Suppressor macrophage (primary cell): ENCODE results near the gene CA9.

ENCODE experiments used
- DNase-seq, 4 experiments: peaks; one replicate each; pipeline ENCODE4 v3.0.0-alpha.2; 2020 to 2022

CA9 gene

GRCh38 chr9:35651956-35652828 is 21.5 kb upstream of the CA9 start:
- peak; percentile 60 to 91 (median 76) for DNase-seq

GRCh38 chr9:35652829-35653209 is 20.9 kb upstream of the CA9 start:
- DNase-seq, result peak in 1 of 4 experiments; percentile 27

- DNase-seq, result peak in 1 of 4 experiments; percentile 2
Observed at GRCh38 chr9:35653611-35654010, 20.1 kb upstream of the CA9 start.

- DNase-seq, result no peak
Observed at GRCh38 chr9:35656348-35656747, 17.4 kb upstream of the CA9 start.

GRCh38 chr9:35656831-35657545 is 16.7 kb upstream of the CA9 start:
- peak in 2 of 4 experiments; percentile 31 to 35 for DNase-seq

- DNase-seq, result peak; percentile 99 to 100 (median 100)
Observed at GRCh38 chr9:35657546-35658136, 16.1 kb upstream of the CA9 start, which contains the start of gene RMRP. Gene RMRP, minus strand, starts transcription at chr9:35658019.

GRCh38 chr9:35658137-35658967 is 15.4 kb upstream of the CA9 start, which contains the start of gene CCDC107:
Gene CCDC107, plus strand, starts transcription at chr9:35658292. Its CDS starts 88 bp downstream, at chr9:35658380.
- peak; percentile 94 to 98 (median 96) for DNase-seq

GRCh38 chr9:35658968-35659220 is 14.8 kb upstream of the CA9 start:
- peak; percentile 50 to 58 (median 55) for DNase-seq

- no peak for DNase-seq
Observed at GRCh38 chr9:35659340-35659739, 14.4 kb upstream of the CA9 start.

GRCh38 chr9:35660966-35661415 is 12.7 kb upstream of the CA9 start:
- DNase-seq, result no peak

- DNase-seq, result no peak
Observed at GRCh38 chr9:35661756-35662350, 11.9 kb upstream of the CA9 start.

- no peak for DNase-seq
Observed at GRCh38 chr9:35662437-35662836, 11.3 kb upstream of the CA9 start.

GRCh38 chr9:35664531-35665470 is 8.9 kb upstream of the CA9 start, which contains the start of gene ARHGEF39:
Gene ARHGEF39, minus strand, starts transcription at chr9:35665195. Its CDS starts 26 bp downstream, at chr9:35665169.
- DNase-seq, result peak; percentile 85 to 93 (median 88)

- no peak for DNase-seq
Observed at GRCh38 chr9:35665471-35665818, 8.3 kb upstream of the CA9 start.

- no peak for DNase-seq
Observed at GRCh38 chr9:35666045-35666444, 7.7 kb upstream of the CA9 start.

- DNase-seq, result no peak
Observed at GRCh38 chr9:35666549-35666948, 7.2 kb upstream of the CA9 start.

- no peak for DNase-seq
Observed at GRCh38 chr9:35667939-35668338, 5.8 kb upstream of the CA9 start.

- DNase-seq, result no peak
Observed at GRCh38 chr9:35669331-35670145, 4.2 kb upstream of the CA9 start.

- DNase-seq, result no peak
Observed at GRCh38 chr9:35674025-35674361, 265 bp downstream of the CA9 start.

GRCh38 chr9:35675204-35675603 is 1.5 kb downstream of the CA9 start:
- DNase-seq, result no peak
